Tibial nerve (tissue), 4 donors: ENCODE results near the gene GNGT2. TPM values are rescaled to one million over a fixed set of nuclear protein-coding genes. Genes with fewer than 3 reads are reported as not detected.

Experiments
- DNase-seq, 2 donors: peaks; one replicate each; pipeline ENCODE4 v3.0.0-alpha.2; 2019; ENCODE audit warnings: low spot score in 2 of 2
- H3K27ac ChIP-seq, 4 donors: fragments of 200-600 bp; sonication (generic) in 3 of 4; one replicate each; pipeline ENCODE4 v1.5.1; 2017 to 2019; ENCODE audit warnings: mild to moderate bottlenecking in 1 of 4
- H3K27me3 ChIP-seq, 2 donors: fragments of 200-600 bp; sonication (generic) in 1 of 2; one replicate each; pipeline versions ENCODE4 v1.5.1 to v1.6.0; 2017 to 2019
- H3K36me3 ChIP-seq, 3 donors: fragments of 200-600 bp; sonication (generic); one replicate each; pipeline ENCODE4 v1.5.1; 2018 to 2019
- H3K4me1 ChIP-seq, 4 donors: fragments of 200-600 bp; sonication (generic) in 3 of 4; one replicate each; pipeline ENCODE4 v1.5.1; 2017 to 2019
- H3K4me3 ChIP-seq, 4 donors: fragments of 200-600 bp; sonication (generic) in 3 of 4; one replicate each; pipeline ENCODE4 v1.5.1; 2017 to 2019; ENCODE audit warnings: mild to moderate bottlenecking in 1 of 4, moderate library complexity in 1 of 4
- H3K9me3 ChIP-seq, 4 donors: fragments of 200-600 bp; sonication (generic) in 3 of 4; one replicate each; pipeline ENCODE4 v1.5.1; 2017 to 2019
- EP300 ChIP-seq, 2 donors: sonication (generic); formaldehyde crosslinking; IDR thresholded peaks; one replicate each; pipeline ENCODE4 v1.6.1; 2017; ENCODE audit warnings: antibody characterized with exemption in 2 of 2, mild to moderate bottlenecking in 1 of 2
- POLR2A ChIP-seq, 2 donors: fragments of 450-650 bp; IDR thresholded peaks; one replicate each; pipeline ENCODE4 v1.6.1; 2017; ENCODE audit warnings: antibody characterized with exemption in 2 of 2, mild to moderate bottlenecking in 2 of 2, moderate library complexity in 2 of 2
- WGBS, 2 donors: methylation state at CpG; one replicate each; pipeline ENCODE4 v1.1.5; 2018; 5-methylcytosine and 5-hydroxymethylcytosine counted together
- total RNA-seq, 4 donors: library from RNA; depleted of rRNA; stranded (reverse); fragments of >200 nt; gene quantifications; one replicate each; pipeline ENCODE4 v1.1.0, GENCODE V29; 2016
- TF ChIP-seq, protein P1 (sequence below), 5 experiments: fragments of 200-600 bp in 3 of 5; fragments of 450-650 bp in 2 of 5; sonication (generic) in 3 of 5; IDR thresholded peaks; one replicate each; pipeline ENCODE4 v1.5.1; 2016 to 2019; ENCODE audit warnings: antibody characterized with exemption in 5 of 5, mild to moderate bottlenecking in 3 of 5, moderate library complexity in 2 of 5

The GNGT2 gene
- total RNA-seq, 4 donors from 2014 or later, result 1.2 TPM; not detected in 3

DNA sequence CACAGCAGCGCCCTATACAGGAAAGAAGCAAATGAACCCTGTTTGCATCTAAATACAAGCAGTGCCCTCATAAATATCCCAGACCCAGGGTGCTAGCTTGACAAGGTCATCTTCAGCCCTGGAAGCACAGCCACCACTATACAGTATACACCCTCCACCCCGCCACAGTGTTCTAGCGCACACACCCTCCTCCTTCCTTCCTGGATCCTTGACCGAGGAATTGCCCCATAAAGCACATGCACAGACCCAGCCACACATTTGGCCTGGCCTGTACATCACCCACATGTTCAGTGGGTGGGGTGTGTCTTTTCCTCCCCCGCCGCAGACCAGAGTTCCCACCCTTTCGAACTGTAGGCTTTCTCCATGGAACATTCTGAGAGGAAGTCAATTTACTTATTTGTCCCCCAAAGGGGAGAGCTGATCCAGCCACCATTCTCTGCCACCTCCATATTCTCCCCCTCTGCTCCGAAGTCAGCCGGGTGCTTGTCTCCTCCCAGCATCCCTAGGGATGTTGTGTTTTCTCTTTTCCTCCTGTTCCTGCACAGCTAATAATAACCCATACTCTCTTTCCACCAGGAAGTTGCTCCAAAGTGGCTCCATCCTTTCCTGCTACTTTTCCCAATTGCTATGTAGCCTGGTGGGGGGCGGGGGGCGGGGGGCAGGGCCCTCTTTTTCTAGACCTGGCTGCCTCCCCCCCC is 6.7 kb upstream of the GNGT2 start:
- H3K4me3 ChIP-seq, result no peak overlapping the region
- H3K9me3 ChIP-seq, result no peaks in the 10 kb centered on the region
- TF ChIP-seq EP300 (IDR thresholded peaks at IDR 0.05), result peak in 1 of 2 donors; percentile 82
- no peak for TF ChIP-seq POLR2A (IDR thresholded peaks at IDR 0.05)
- TF ChIP-seq, protein P1, sequence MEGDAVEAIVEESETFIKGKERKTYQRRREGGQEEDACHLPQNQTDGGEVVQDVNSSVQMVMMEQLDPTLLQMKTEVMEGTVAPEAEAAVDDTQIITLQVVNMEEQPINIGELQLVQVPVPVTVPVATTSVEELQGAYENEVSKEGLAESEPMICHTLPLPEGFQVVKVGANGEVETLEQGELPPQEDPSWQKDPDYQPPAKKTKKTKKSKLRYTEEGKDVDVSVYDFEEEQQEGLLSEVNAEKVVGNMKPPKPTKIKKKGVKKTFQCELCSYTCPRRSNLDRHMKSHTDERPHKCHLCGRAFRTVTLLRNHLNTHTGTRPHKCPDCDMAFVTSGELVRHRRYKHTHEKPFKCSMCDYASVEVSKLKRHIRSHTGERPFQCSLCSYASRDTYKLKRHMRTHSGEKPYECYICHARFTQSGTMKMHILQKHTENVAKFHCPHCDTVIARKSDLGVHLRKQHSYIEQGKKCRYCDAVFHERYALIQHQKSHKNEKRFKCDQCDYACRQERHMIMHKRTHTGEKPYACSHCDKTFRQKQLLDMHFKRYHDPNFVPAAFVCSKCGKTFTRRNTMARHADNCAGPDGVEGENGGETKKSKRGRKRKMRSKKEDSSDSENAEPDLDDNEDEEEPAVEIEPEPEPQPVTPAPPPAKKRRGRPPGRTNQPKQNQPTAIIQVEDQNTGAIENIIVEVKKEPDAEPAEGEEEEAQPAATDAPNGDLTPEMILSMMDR (IDR thresholded peaks at IDR 0.05), result no peak
- DNase-seq, result peak; percentile 30 to 64
- H3K27me3 ChIP-seq, result peaks cover 0 to 36% of the 10 kb centered on the region in 2 donors
- 52 to 59% methylated on average over 11 of the region's 11 CpGs for WGBS, 2 donors
- no peaks in the 10 kb centered on the region for H3K36me3 ChIP-seq
- peaks cover 0 to 33% (median 16%) of the 10 kb centered on the region in 4 donors for H3K4me1 ChIP-seq
- peak overlapping the region in 3 of 4 donors; percentile 24 to 29 (median 25) for H3K27ac ChIP-seq

GRCh38 chr17:49216482-49216881 is 6.1 kb upstream of the GNGT2 start:
- peaks cover 0 to 30% of the 10 kb centered on the region in 2 donors for H3K27me3 ChIP-seq
- no peak overlapping the region for H3K4me3 ChIP-seq
- no peak for DNase-seq
- 82 to 88% methylated on average over 13 of the region's 13 CpGs for WGBS, 2 donors
- H3K27ac ChIP-seq, result peak overlapping the region in 3 of 4 donors; percentile 18 to 25 (median 24)
- H3K9me3 ChIP-seq, result no peaks in the 10 kb centered on the region
- no peaks in the 10 kb centered on the region for H3K36me3 ChIP-seq
- peaks cover 0 to 33% (median 16%) of the 10 kb centered on the region in 4 donors for H3K4me1 ChIP-seq
- no peak for TF ChIP-seq POLR2A (IDR thresholded peaks at IDR 0.05)
- no peak for TF ChIP-seq EP300 (IDR thresholded peaks at IDR 0.05)
- TF ChIP-seq, protein P1 (IDR thresholded peaks at IDR 0.05), result no peak

DNA sequence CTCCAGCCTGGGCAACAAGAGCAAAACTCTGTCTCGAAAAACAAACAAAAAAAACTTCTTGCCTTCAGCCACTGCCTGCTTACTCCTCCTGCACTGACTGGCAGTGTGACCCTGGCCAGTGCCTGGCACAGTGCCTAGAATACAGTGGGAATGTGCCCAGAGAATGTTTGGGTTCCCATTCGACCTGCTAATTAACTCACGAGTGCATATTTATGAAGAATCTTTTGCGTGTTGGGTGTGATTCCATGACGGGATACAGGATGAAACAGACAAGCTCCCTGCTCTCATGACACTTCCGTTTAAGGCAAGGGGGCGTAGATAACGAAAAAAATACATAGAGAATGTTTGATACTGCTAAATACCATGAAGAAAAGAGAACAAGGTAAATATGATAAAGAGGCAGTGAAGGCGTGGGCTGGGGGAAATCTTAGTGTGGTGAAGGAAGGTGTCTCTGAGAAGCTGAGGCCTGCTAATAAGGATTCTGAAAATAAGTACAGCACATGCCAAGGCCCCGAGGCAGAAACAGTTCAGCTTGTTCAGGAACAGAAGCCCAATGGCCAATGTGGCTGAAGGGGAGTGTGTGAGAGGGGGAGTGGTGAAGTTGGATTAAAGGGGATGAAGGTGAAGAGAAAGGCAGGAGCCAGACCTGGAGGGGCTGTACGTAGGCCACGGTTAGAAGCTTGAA is 4.4 kb upstream of the GNGT2 start:
- no peak overlapping the region for H3K4me3 ChIP-seq
- 52 to 60% methylated on average over 12 of the region's 12 CpGs for WGBS, 2 donors
- peak overlapping the region in 3 of 4 donors; percentile 28 to 56 (median 34) for H3K27ac ChIP-seq
- DNase-seq, result peak in 1 of 2 donors; percentile 27
- no peaks in the 10 kb centered on the region for H3K9me3 ChIP-seq
- H3K4me1 ChIP-seq, result peaks cover 0 to 33% (median 16%) of the 10 kb centered on the region in 4 donors
- no peaks in the 10 kb centered on the region for H3K36me3 ChIP-seq
- TF ChIP-seq POLR2A (IDR thresholded peaks at IDR 0.05), result no peak
- TF ChIP-seq EP300 (IDR thresholded peaks at IDR 0.05), result peak in 1 of 2 donors; percentile 11
- H3K27me3 ChIP-seq, result peaks cover 0 to 27% of the 10 kb centered on the region in 2 donors

DNA sequence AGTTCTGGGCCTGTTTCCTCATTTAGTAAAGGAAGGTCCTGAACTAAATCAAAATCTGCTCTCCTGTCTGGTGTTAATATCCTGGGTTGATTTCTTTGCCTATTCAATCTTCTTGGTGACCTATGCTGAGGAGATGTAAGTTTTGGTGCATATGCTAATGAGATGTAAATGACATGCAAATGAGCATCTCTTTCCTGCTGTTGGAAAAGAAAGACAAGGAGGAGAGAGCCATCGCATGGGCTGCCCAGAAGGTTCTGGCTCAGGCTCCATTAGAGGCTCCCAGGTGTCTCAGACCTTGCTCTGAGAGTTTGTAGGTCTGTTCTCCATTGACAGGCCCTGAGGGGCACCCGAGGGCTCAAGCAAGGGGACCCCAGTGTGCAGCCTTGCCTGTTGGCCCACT is 3.5 kb upstream of the GNGT2 start:
- no peak for TF ChIP-seq POLR2A (IDR thresholded peaks at IDR 0.05)
- TF ChIP-seq, protein P1 (IDR thresholded peaks at IDR 0.05), result no peak
- TF ChIP-seq EP300 (IDR thresholded peaks at IDR 0.05), result no peak
- WGBS, 2 donors, result 82 to 84% methylated on average over 2 of the region's 2 CpGs
- Histone ChIP-seq H3K36me3 (no peaks in the 10 kb centered on the region), H3K9me3 (no peaks in the 10 kb centered on the region), H3K4me3 (peak overlapping the region in 1 of 4 donors; percentile 26), H3K27me3 (peaks cover 0 to 27% of the 10 kb centered on the region in 2 donors), H3K27ac (peak overlapping the region in 3 of 4 donors; percentile 28 to 41 (median 32)), H3K4me1 (peaks cover 0 to 28% (median 13%) of the 10 kb centered on the region in 4 donors)
- DNase-seq, result no peak

- H3K27me3 ChIP-seq, result peaks cover 0 to 30% of the 10 kb centered on the region in 2 donors
- WGBS, 2 donors, result 59 to 65% methylated on average over 4 to 5 of the region's 5 CpGs
Observed at GRCh38 chr17:49213399-49213798, 3.0 kb upstream of the GNGT2 start.

More at GRCh38 chr17:49213399-49213798, 3.0 kb upstream of the GNGT2 start:
- TF ChIP-seq, protein P1 (IDR thresholded peaks at IDR 0.05), result no peak
- TF ChIP-seq EP300 (IDR thresholded peaks at IDR 0.05) (no peak), POLR2A (IDR thresholded peaks at IDR 0.05) (no peak)
- Histone ChIP-seq H3K36me3 (no peaks in the 10 kb centered on the region), H3K4me1 (peaks cover 0 to 27% (median 13%) of the 10 kb centered on the region in 4 donors), H3K4me3 (peak overlapping the region in 1 of 4 donors; percentile 26), H3K9me3 (no peaks in the 10 kb centered on the region), H3K27ac (no peak overlapping the region)
- no peak for DNase-seq
